ENCODE results near the gene OR2T33. TPM values are rescaled to one million over a fixed set of nuclear protein-coding genes. Genes with fewer than 3 reads are reported as not detected.

The OR2T33 gene
- total RNA-seq (2022; extraction: Qiagen RNA extraction; ENCODE audit: low read depth): not detected in 5 replicates

GRCh38 chr1:248277876-248278275, at the start of gene OR2T33:
TSS of gene OR2T33 (minus strand) at chr1:248277976. CDS start at chr1:248273814, 4,162 bp downstream.

GRCh38 chr1:248324468-248324867, 46.7 kb upstream of the OR2T33 start, which contains the start of gene OR2M7:
TSS of gene OR2M7 (minus strand) at chr1:248324568. CDS start at chr1:248324568, 0 bp downstream.

DNA sequence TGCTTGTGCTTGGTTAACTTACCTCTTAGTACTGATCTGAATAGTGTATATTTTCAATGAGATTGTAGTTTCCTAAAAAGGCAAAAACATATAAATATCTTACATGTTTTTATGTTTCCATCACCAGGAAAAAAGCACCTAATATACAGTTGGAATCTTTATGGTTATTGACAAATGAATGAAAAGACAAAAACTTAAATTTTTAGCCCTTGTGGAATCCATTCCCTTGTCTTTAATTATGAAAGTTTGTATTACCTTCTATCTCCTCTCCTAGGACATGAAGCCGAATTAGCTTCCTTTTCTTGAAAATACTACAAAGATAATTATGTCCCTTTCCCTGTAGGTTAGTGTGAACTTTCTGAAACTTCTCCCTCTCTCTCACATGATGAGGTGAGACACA, 25.5 kb upstream of the OR2T33 start, which contains the start of gene OR2T12:
TSS of gene OR2T12 (minus strand) at position 101 of the 400 bp plus-strand sequence. CDS start 7,846 bp downstream, outside the sequence.

DNA sequence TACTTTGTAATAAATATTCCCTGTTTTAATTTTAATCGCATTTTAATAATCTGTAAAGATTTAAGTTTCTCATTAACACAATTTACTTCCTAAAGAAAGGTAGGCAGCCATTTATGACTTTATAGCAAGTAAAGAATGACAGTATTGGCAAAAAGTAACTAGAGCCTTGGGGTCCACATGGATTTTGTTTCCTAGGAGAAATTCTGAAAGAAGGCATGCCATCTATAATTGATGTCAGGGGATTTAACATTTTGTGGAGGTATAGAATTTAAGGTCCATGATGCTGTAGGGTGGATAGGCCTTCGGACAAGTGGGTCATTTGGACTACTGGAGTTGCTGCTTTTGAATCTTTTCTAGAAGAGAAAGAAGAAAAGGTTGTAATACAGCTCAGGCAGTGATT, 46.7 kb downstream of the OR2T33 start, which contains the start of gene OR2M4:
TSS of gene OR2M4 (plus strand) at position 301 of the 400 bp plus-strand sequence. CDS start 7,512 bp downstream, outside the sequence.

Other genes starting within 250 kb of the OR2T33 start
- 0.01 TPM in 1 of 5 replicates, not detected in the others for gene OR2L2, start 247.9 kb downstream of the OR2T33 start, total RNA-seq (2022; extraction: Qiagen RNA extraction; ENCODE audit: low read depth)
- not detected in 5 replicates for gene OR2L3, start 231.1 kb downstream of the OR2T33 start, total RNA-seq (2022; extraction: Qiagen RNA extraction; ENCODE audit: low read depth)
- gene OR2L13, start 182.8 kb downstream of the OR2T33 start, total RNA-seq (2022; extraction: Qiagen RNA extraction; ENCODE audit: low read depth): not detected in 5 replicates
- gene OR2M5, start 132.8 kb downstream of the OR2T33 start, total RNA-seq (2022; extraction: Qiagen RNA extraction; ENCODE audit: low read depth): not detected in 5 replicates
- gene OR2M2, start 103.2 kb downstream of the OR2T33 start, total RNA-seq (2022; extraction: Qiagen RNA extraction; ENCODE audit: low read depth): not detected in 5 replicates
- not detected in 5 replicates for gene OR2M3, start 80.7 kb downstream of the OR2T33 start, total RNA-seq (2022; extraction: Qiagen RNA extraction; ENCODE audit: low read depth)
- not detected in 5 replicates for gene OR2M4, start 46.6 kb downstream of the OR2T33 start, total RNA-seq (2022; extraction: Qiagen RNA extraction; ENCODE audit: low read depth)
- gene OR2T12, start 25.4 kb upstream of the OR2T33 start, total RNA-seq (2022; extraction: Qiagen RNA extraction; ENCODE audit: low read depth): not detected in 5 replicates
- gene OR2M7, start 46.6 kb upstream of the OR2T33 start, total RNA-seq (2022; extraction: Qiagen RNA extraction; ENCODE audit: low read depth): not detected in 5 replicates
- gene OR14C36, start 70.8 kb upstream of the OR2T33 start, total RNA-seq (2022; extraction: Qiagen RNA extraction; ENCODE audit: low read depth): not detected in 5 replicates
- not detected in 5 replicates for gene OR2T4, start 83.7 kb upstream of the OR2T33 start, total RNA-seq (2022; extraction: Qiagen RNA extraction; ENCODE audit: low read depth)
- not detected in 5 replicates for gene OR2T6, start 97.8 kb upstream of the OR2T33 start, total RNA-seq (2022; extraction: Qiagen RNA extraction; ENCODE audit: low read depth)
- gene OR2T1, start 125.1 kb upstream of the OR2T33 start, total RNA-seq (2022; extraction: Qiagen RNA extraction; ENCODE audit: low read depth): not detected in 5 replicates
- gene OR2T2, start 167.7 kb upstream of the OR2T33 start, total RNA-seq (2022; extraction: Qiagen RNA extraction; ENCODE audit: low read depth): not detected in 5 replicates
- gene OR2T3, start 195.4 kb upstream of the OR2T33 start, total RNA-seq (2022; extraction: Qiagen RNA extraction; ENCODE audit: low read depth): not detected in 5 replicates
- gene OR2T5, start 210.6 kb upstream of the OR2T33 start, total RNA-seq (2022; extraction: Qiagen RNA extraction; ENCODE audit: low read depth): not detected in 5 replicates
- gene OR2G6, start 230.1 kb upstream of the OR2T33 start, total RNA-seq (2022; extraction: Qiagen RNA extraction; ENCODE audit: low read depth): not detected in 5 replicates